DND-41 (cell line): Measurements from ENCODE around the gene OR51G2.

Source experiments
- ATAC-seq: fragments of 200-7000 bp; cut with Tn5 transposase; 3 replicates; pipeline ENCODE4 v1.9.1; 2021; ENCODE audit warnings: low read depth; ENCODE audit not compliant: insufficient read depth
- DNase-seq: peaks from one replicate; pipeline ENCODE4 v3.0.0-alpha.2; 2020
- H2AFZ ChIP-seq: 2 replicates; pipeline ENCODE4 v1.6.0; 2012; ENCODE audit warnings: low read depth, low read length
- H3K27ac ChIP-seq: 2 replicates; pipeline ENCODE4 v1.5.1; 2012; ENCODE audit warnings: low read length, inconsistent platforms
- H3K27me3 ChIP-seq: fragments of 200-600 bp; sonication (generic); 2 replicates; pipeline ENCODE4 v1.6.0; 2012; ENCODE audit warnings: low read length, mild to moderate bottlenecking, inconsistent platforms; ENCODE audit not compliant: insufficient read depth, poor library complexity
- H3K36me3 ChIP-seq: 2 replicates; pipeline ENCODE4 v1.5.1; 2012; ENCODE audit warnings: low read length, inconsistent platforms; ENCODE audit not compliant: insufficient read depth
- H3K4me1 ChIP-seq: 2 replicates; pipeline ENCODE4 v1.5.1; 2012; ENCODE audit warnings: mild to moderate bottlenecking, low read length; ENCODE audit not compliant: insufficient read depth
- H3K4me2 ChIP-seq: 2 replicates; pipeline ENCODE4 v1.6.0; 2012; ENCODE audit warnings: mild to moderate bottlenecking, moderate library complexity, low read length, inconsistent platforms; ENCODE audit not compliant: insufficient read depth
- H3K4me3 ChIP-seq, 2 experiments: fragments of 200-600 bp in 1 of 2; shearing (Covaris generic) in 1 of 2; 2 replicates each; pipeline ENCODE4 v1.5.1; 2012 to 2016; ENCODE audit warnings: inconsistent platforms in 2 of 2, low read length in 2 of 2, mild to moderate bottlenecking in 2 of 2, low read depth in 1 of 2, moderate library complexity in 1 of 2
- H3K79me2 ChIP-seq: 2 replicates; pipeline ENCODE4 v1.6.0; 2012; ENCODE audit warnings: low read length, inconsistent platforms; ENCODE audit not compliant: insufficient read depth
- H3K9ac ChIP-seq: 2 replicates; pipeline ENCODE4 v1.6.0; 2012; ENCODE audit warnings: low read depth, mild to moderate bottlenecking, inconsistent platforms, low read length, moderate library complexity
- H3K9me3 ChIP-seq: 2 replicates; pipeline ENCODE4 v1.5.1; 2012; ENCODE audit warnings: low read length, moderate library complexity, mild to moderate bottlenecking, inconsistent platforms; ENCODE audit not compliant: insufficient read depth, severe bottlenecking
- H4K20me1 ChIP-seq: 2 replicates; pipeline ENCODE4 v1.6.0; 2012; ENCODE audit warnings: low read length; ENCODE audit not compliant: insufficient read depth
- EZH2 ChIP-seq: IDR thresholded peaks from 3 replicates; pipeline ENCODE4 v1.6.1; 2012; ENCODE audit warnings: borderline replicate concordance, low read depth, mild to moderate bottlenecking, moderate library complexity, low read length, inconsistent platforms; ENCODE audit not compliant: severe bottlenecking
- TF ChIP-seq, protein P1 (sequence below): IDR thresholded peaks from 2 replicates; pipeline ENCODE4 v1.5.1; 2012; ENCODE audit warnings: borderline replicate concordance, low read length, moderate library complexity, mild to moderate bottlenecking; ENCODE audit not compliant: poor library complexity, severe bottlenecking; ENCODE audit errors: extremely low read depth

OR51G2 gene

DNA sequence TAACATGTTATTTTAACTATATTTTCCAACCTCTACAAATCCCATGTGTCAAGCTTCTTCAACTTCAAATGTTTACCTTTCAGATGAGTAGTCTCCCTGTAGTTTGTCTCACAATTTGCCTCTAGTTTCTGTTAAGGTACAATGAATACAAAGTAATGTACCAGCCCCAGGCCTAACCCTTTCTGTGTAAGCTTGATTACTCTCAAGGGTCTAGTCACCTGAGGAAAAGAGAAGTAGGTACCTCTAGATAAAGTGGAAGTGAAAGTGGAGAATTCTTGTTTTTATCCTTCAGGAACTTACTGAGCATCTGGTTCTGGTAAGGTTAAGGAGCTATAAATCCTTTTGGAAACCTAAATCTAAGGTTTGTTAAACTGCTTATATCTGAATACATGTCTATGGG lies 15.7 kb downstream of the OR51G2 start, which contains the start of gene OR51A7:
Gene OR51A7 (plus strand): TSS at position 300 of the 400 bp plus-strand sequence. CDS start 3,587 bp downstream, outside the sequence.
- no peak for TF ChIP-seq EZH2
- TF ChIP-seq, protein P1, sequence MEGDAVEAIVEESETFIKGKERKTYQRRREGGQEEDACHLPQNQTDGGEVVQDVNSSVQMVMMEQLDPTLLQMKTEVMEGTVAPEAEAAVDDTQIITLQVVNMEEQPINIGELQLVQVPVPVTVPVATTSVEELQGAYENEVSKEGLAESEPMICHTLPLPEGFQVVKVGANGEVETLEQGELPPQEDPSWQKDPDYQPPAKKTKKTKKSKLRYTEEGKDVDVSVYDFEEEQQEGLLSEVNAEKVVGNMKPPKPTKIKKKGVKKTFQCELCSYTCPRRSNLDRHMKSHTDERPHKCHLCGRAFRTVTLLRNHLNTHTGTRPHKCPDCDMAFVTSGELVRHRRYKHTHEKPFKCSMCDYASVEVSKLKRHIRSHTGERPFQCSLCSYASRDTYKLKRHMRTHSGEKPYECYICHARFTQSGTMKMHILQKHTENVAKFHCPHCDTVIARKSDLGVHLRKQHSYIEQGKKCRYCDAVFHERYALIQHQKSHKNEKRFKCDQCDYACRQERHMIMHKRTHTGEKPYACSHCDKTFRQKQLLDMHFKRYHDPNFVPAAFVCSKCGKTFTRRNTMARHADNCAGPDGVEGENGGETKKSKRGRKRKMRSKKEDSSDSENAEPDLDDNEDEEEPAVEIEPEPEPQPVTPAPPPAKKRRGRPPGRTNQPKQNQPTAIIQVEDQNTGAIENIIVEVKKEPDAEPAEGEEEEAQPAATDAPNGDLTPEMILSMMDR: no peak
- H3K36me3 ChIP-seq: no peaks in the 10 kb centered on the region
- H3K27me3 ChIP-seq: no peaks in the 10 kb centered on the region
- H3K4me3 ChIP-seq: no peak within 1 kb of the TSS
- ATAC-seq (no peak), DNase-seq (no peak)
- no peaks in the 10 kb centered on the region for H3K9me3 ChIP-seq
- no peak within 1 kb of the TSS for H3K27ac ChIP-seq
- H2AFZ ChIP-seq: no peak within 1 kb of the TSS
- no peaks in the 10 kb centered on the region for H3K4me1 ChIP-seq
- no peak within 1 kb of the TSS for H3K4me2 ChIP-seq
- H3K9ac ChIP-seq: no peak within 1 kb of the TSS
- no peaks in the 10 kb centered on the region for H4K20me1 ChIP-seq
- H3K79me2 ChIP-seq: no peaks in the 10 kb centered on the region

DNA sequence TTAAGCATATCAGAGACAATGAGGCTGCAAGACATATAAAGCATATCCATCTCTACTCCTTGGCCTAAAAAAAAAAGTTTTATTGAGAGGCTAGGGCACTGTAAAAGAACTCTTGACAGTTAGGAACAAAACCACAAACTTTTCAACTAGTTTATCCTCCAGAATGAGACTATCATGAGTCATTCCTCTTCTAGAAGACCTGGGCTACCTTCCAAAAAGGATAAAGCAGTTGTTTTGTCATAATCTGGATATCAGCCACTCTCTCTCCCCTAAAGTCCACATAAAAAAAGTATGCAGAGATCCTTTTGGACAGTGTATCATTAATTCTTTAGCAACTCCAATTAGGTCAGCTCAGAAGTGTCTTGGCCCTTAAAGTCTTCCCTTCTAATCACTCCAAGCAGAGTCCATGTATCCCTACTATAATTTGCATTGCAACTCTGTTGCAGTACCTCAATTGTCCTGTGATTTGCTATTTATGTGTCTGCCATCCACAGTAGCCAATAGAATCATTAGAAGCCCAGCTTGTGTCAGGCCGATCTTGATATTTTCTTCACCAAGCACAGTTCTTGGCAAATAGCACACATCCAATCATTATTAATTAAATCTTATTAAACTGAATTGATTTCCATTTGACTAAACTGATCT lies 27.0 kb downstream of the OR51G2 start:
- H3K4me3 ChIP-seq: no peak overlapping the region
- no peak overlapping the region for H2AFZ ChIP-seq
- no peak overlapping the region for H3K27ac ChIP-seq
- H3K4me2 ChIP-seq: no peak overlapping the region
- DNase-seq: no peak
- H3K27me3 ChIP-seq: peaks cover 19% of the 10 kb centered on the region
- H3K36me3 ChIP-seq: no peaks in the 10 kb centered on the region
- no peaks in the 10 kb centered on the region for H3K79me2 ChIP-seq
- H3K4me1 ChIP-seq: no peaks in the 10 kb centered on the region
- H3K9ac ChIP-seq: no peak overlapping the region
- TF ChIP-seq EZH2: no peak
- TF ChIP-seq, protein P1: no peak
- no peaks in the 10 kb centered on the region for H3K9me3 ChIP-seq
- ATAC-seq: no peak
- H4K20me1 ChIP-seq: no peaks in the 10 kb centered on the region

DNA sequence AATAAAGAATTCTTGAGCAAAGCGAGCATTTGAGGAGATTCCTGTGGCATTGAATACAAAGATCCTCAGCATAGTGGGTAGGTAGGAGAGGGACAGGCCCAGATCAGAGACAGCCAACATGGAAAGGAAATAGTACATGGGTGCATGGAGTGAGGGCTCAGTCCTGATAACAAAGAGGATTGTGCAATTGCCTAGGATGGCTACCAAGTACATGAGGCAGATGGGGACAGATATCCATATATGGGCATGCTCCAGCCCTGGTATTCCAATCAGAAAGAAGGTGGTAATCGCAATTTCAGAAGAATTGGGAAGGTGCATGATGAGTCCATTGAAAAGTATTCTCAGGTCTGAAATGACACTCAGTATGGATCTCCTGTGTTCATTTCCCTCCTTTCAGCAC lies 28.9 kb downstream of the OR51G2 start:
- H3K79me2 ChIP-seq: no peaks in the 10 kb centered on the region
- DNase-seq (no peak), ATAC-seq (no peak)
- H3K4me1 ChIP-seq: no peaks in the 10 kb centered on the region
- no peak overlapping the region for H3K4me2 ChIP-seq
- no peak overlapping the region for H2AFZ ChIP-seq
- H3K36me3 ChIP-seq: no peaks in the 10 kb centered on the region
- H3K27ac ChIP-seq: no peak overlapping the region
- no peaks in the 10 kb centered on the region for H3K9me3 ChIP-seq
- no peaks in the 10 kb centered on the region for H4K20me1 ChIP-seq
- H3K9ac ChIP-seq: no peak overlapping the region
- H3K4me3 ChIP-seq: no peak overlapping the region
- peaks cover 9% of the 10 kb centered on the region for H3K27me3 ChIP-seq
- no peak for TF ChIP-seq EZH2
- TF ChIP-seq, protein P1: no peak
